Fibroblast of skin of left biceps (primary cell): Measurements from ENCODE around the gene AHNAK2.
"Not testable (repeated sequence)": the region's sequence is repeated elsewhere in the genome, so short reads cannot be mapped to it uniquely, and the experiment has no call there.

Experiments used
- DNase-seq, 2 experiments: peaks; one replicate each; pipeline ENCODE4 v3.0.0-alpha.2; 2013; ENCODE audit warnings: low read depth in 2 of 2

Gene AHNAK2

DNA sequence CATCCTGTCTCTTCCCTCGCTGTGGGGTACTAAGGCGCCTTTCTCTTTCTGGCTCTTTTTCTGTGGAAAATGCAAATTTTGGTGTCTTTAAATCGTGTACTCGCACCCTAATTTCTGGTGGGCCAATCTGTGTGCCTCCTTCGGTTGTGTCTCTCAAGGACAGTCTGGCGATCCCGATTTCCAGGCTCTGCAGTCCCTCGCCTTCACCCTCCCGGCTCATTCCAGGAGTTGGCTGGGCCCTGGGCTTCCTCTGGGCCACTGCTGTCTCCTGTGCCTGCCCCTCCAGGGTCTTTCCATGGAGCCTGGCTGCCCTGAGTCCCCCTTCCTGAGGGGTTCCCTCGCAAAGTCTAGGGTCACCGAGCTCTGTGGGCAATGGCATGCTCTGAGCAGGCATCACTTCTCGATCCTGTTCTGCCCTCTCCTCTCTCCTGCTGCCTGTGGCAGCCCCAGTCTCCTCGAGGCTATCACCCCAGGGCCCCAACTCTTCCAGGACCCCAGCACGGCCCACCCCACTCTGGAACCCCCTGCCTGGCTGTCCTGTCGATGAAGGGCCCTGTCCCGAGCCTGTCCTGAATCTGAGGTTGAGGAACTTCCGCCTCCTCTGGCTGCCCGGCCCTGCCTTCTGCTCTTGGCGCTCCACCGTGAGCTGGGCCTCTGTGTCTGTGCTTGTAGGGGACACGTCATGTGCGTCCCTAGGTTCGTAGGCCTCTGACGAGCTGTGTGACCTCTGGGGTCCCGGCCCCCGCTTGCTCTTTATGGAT lies 24.1 kb downstream of the AHNAK2 start:
- no peak for DNase-seq

DNA sequence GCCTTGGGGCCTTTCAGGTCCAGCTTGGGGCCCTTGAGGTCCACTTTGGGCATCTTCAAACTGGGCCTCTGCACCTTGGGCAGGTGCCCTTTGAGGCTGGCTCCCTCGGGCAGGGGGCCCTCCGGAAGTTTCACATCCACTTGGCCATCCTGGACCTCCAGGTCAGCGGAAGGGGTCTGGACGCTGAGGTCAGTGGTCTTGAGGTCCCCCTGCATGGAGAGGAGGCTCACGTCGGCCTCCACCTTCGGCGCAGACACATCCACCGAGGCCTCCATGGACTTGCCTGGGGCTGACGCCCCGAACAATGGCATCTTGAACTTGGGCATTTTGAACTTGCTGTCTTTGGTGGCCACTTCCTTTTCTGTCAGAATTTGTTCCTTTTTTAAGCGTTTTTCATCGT lies 25.1 kb downstream of the AHNAK2 start:
- DNase-seq = no peak

DNA sequence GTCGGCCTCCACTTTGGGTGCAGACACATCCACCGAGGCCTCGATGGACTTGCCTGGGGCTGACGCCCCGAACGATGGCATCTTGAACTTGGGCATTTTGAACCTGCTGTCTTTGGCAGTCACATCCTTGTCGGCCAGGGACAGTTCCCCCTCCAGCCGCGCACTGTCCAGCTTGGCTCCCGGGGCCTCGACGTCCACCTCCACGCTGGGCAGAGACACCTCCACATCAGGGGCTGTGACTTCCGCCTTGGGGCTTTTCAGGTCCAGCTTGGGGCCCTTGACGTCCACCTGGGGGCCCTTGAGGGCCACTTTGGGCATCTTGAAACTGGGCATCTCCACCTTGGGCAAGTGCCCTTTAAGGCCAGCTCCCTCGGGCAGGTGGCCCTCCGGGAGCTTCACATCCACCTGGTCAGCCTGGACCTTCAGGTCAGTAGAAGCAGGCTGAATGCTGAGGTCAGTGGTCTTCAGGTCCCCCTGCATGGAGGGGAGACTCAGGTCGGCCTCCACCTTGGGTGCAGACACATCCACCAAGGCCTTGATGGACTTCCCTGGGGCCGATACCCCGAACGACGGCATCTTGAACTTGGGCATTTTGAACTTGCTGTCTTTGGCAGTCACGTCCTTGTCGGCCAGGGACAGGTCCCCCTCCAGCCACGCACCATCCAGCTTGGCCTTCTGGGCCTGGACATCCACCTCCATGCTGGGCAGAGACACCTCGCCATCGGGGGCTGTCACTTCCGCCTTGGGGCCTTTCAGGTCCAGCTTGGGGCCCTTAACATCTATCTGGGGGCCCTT lies 26.1 kb downstream of the AHNAK2 start:
- not testable (repeated sequence) for DNase-seq

DNA sequence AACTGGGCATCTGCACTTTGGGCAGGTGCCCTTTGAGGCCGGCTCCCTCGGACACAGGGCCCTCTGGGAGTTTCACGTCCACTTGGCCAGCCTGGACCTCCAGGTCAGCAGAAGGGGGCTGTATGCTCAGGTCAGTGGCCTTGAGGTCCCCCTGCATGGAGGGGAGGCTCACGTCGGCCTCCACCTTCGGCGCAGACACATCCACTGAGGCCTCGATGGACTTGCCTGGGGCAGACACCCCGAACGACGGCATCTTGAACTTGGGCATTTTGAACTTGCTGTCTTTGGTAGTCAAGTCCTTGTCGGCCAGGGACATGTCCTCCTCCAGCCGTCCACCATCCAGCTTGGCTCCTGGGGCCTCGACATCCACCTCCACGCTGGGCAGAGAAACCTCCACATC lies 27.5 kb downstream of the AHNAK2 start:
- DNase-seq = not testable (repeated sequence)

DNA sequence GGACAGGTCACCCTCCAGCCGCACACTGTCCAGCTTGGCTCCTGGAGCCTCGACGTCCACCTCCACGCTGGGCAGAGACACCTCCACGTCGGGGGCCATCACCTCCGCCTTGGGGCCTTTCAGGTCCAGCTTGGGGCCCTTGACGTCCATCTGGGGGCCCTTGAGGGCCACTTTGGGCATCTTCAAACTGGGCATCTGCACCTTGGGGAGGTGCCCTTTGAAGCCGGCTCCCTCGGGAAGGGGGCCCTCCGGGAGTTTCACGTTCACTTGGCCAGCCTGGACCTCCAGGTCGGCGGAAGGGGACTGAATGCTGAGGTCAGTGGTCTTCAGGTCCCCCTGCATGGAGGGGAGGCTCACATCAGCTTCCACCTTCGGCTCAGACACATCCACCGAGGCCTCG lies 28.2 kb downstream of the AHNAK2 start:
- no peak for DNase-seq

DNA sequence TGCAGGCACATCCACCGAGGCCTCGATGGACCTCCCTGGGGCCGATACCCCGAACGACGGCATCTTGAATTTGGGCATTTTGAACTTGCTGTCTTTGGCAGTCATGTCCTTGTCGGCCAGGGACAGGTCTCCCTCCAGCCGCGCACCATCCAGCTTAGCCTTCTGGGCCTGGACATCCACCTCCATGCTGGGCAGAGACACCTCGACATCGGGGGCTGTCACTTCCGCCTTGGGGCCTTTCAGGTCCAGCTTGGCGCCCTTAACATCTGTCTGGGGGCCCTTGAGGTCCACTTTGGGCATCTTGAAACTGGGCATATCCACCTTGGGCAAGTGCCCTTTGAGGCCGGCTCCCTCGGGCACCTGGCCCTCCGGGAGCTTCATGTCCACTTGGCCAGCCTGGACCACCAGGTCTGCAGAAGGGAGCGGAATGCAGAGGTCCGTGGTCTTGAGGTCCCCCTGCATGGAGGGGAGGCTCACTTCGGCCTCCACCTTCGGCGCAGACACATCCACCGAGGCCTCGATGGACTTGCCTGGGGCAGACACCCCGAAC lies 28.7 kb downstream of the AHNAK2 start:
- DNase-seq = not testable (repeated sequence)

DNA sequence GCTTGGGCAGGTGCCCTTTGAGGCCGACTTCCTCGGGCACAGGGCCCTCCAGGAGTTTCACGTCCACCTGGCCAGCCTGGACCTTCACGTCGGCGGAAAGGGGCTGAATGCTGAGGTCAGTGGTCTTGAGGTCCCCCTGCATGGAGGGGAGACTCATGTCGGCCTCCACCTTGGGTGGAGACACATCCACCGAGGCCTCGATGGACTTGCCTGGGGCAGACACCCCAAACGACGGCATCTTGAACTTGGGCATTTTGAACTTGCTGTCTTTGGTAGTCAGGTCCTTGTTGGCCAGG lies 29.5 kb downstream of the AHNAK2 start:
- DNase-seq = no peak

DNA sequence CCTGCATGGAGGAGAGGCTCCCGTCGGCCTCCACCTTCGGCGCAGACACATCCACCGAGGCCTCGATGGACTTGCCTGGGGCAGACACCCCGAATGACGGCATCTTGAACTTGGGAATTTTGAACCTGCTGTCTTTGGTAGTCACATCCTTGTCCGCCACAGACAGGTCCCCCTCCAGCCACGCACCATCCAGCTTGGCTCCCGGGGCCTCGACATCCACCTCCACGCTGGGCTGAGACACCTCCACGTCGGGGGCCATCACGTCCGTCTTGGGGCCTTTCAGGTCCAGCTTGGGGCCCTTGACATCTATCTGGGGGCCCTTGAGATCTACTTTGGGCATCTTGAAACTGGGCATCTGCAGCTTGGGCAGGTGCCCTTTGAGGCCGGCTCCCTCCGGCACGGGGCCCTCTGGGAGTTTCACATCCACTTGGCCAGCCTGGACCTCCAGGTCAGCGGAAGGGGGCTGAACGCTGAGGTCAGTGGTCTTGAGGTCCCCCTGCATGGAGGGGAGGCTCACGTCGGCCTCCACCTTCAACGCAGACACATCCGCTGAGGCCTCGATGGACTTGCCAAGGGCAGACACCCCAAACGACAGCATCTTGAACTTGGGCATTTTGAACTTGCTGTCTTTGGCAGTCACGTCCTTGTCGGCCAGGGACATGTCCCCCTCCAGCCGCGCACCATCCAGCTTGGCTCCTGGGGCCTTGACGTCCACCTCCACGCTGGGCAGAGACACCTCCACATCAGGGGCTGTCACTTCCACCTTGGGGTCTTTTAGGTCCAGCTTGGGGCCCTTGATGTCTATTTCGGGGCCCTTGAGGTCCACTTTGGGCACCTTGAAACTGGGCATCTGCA lies 30.1 kb downstream of the AHNAK2 start:
- DNase-seq = not testable (repeated sequence)

DNA sequence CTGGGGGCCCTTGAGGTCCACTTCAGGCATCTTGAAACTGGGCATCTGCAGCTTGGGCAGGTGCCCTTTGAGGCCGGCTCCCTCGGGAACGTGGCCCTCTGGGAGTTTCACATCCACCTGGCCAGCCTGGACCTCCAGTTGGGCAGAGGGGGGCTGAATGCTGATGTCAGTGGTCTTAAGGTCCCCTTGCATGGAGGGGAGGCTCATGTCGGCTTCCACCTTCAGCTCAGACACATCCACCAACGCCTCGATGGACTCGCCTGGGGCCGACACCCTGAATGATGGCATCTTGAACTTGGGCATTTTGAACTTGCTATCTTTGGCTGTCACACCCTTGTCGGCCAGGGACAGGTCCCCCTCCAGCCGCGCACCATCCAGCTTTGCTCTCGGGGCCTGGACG lies 31.0 kb downstream of the AHNAK2 start:
- DNase-seq = not testable (repeated sequence)

DNA sequence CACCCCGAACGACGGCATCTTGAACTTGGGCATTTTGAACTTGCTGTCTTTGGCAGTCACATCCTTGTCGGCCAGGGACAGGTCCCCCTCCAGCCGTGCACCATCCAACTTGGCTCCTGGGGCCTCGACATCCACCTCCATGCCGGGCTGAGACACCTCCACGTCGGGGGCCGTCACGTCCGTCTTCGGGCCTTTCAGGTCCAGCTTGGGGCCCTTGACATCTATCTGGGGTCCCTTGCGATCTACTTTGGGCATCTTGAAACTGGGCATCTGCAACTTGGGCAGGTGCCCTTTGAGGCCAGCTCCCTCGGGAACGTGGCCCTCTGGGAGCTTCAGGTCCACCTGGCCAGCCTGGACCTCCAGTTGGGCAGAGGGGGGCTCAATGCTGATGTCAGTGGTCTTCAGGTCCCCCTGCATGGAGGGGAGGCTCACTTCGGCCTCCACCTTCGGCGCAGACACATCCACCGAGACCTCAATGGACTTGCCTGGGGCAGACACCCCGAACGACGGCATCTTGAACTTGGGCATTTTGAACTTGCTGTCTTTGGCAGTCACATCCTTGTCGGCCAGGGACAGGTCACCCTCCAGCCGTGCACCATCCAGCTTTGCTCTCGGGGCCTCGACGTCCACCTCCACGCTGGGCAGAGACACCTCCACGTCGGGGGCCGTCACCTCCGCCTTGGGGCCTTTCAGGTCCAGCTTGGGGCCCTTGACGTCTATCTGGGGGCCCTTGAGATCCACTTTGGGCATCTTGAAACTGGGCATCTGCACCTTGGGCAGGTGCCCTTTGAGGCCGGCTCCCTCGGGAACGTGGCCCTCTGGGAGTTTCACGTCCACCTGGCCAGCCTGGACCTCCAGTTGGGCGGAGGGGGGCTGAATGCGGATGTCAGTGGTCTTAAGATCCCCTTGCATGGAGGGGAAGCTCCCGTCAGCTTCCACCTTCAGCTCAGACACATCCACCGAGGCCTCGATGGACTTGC lies 31.9 kb downstream of the AHNAK2 start:
- DNase-seq = not testable (repeated sequence)

DNA sequence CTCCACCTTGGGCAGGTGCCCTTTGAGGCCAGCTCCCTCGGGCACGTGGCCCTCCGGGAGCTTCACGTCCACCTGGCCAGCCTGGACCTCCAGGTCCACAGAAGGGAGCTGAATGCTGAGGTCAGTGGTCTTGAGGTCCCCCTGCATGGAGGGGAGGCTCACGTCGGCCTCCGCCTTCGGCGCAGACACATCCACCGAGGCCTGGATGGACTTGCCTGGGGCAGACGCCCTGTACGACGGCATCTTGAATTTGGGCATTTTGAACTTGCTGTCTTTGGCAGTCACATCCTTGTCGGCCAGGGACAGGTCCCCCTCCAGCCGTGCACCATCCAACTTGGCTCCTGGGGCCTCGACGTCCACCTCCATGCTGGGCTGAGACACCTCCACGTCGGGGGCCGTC lies 32.9 kb downstream of the AHNAK2 start:
- not testable (repeated sequence) for DNase-seq

DNA sequence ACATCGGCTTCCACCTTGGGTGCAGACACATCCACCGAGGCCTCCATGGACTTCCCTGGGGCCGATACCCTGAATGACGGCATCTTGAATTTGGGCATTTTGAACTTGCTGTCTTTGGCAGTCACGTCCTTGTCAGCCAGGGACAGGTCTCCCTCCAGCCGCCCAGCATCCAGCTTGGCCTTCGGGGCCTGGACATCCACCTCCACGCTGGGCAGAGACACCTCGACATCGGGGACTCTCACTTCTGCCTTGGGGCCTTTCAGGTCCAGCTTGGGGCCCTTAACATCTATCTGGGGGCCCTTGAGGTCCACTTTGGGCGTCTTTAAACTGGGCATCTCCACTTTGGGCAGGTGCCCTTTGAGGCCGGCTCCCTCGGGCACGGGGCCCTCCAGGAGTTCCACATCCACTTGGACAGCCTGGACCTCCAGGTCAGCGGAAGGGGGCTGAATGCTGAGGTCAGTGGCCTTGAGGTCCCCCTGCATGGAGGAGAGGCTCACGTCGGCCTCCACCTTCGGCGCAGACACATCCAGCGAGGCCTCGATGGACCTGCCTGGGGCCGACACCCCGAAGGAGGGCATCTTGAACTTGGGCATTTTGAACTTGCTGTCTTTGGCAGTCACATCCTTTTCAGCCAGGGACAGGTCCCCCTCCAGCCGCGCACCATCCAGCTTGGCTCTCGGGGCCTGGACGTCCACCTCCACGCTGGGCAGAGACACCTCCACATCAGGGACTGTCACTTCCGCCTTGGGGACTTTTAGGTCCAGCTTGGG lies 33.6 kb downstream of the AHNAK2 start:
- DNase-seq = not testable (repeated sequence)

DNA sequence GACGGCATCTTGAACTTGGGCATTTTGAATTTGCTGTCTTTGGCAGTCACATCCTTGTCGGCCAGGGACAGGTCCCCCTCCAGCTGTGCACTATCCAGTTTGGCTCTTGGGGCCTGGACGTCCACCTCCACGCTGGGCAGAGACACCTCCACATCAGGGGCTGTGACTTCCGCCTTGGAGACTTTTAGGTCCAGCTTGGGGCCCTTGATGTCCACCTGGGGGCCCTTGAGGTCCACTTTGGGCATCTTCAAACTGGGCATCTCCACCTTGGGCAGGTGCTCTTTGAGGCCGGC lies 34.2 kb downstream of the AHNAK2 start:
- DNase-seq = not testable (repeated sequence)

DNA sequence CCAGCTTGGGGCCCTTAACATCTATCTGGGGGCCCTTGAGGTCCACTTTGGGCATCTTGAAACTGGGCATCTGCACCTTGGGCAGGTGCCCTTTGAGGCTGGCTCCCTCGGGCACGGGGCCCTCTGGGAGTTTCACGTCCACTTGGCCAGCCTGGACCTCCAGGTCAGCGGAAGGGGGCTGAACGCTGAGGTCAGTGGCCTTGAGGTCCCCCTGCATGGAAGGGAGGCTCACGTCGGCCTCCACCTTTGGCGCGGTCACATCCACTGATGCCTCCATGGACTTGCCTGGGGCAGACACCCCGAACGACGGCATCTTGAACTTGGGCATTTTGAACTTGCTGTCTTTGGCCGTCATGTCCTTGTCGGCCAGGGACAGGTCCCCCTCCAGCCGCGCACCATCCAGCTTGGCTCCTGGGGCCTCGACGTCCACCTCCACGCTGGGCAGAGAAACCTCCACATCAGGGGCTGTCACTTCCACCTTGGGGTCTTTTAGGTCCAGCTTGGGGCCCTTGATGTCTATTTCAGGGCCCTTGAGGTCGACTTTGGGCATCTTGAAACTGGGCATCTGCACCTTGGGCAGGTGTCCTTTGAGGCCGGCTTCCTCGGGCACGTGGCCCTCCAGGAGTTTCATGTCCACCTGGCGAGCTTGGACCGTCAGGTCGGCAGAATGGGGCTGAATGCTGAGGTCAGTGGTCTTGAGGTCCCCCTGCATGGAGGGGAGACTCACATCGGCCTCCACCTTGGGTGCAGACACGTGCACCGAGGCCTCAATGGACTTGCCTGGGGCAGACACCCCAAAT lies 34.8 kb downstream of the AHNAK2 start:
- DNase-seq = not testable (repeated sequence)

DNA sequence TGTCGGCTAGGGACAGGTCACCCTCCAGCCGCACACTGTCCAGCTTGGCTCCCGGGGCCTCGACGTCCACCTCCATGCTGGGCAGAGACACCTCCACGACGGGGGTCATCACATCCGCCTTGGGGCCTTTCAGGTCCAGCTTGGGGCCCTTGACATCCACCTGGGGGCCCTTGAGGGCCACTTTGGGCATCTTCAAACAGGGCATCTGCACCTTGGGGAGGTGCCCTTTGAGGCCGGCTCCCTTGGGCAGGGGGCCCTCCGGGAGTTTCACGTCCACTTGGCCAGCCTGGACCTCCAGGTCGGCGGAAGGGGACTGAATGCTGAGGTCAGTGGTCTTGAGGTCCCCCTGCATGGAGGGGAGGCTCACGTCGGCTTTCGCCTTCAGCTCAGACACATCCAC lies 35.6 kb downstream of the AHNAK2 start:
- DNase-seq = no peak

DNA sequence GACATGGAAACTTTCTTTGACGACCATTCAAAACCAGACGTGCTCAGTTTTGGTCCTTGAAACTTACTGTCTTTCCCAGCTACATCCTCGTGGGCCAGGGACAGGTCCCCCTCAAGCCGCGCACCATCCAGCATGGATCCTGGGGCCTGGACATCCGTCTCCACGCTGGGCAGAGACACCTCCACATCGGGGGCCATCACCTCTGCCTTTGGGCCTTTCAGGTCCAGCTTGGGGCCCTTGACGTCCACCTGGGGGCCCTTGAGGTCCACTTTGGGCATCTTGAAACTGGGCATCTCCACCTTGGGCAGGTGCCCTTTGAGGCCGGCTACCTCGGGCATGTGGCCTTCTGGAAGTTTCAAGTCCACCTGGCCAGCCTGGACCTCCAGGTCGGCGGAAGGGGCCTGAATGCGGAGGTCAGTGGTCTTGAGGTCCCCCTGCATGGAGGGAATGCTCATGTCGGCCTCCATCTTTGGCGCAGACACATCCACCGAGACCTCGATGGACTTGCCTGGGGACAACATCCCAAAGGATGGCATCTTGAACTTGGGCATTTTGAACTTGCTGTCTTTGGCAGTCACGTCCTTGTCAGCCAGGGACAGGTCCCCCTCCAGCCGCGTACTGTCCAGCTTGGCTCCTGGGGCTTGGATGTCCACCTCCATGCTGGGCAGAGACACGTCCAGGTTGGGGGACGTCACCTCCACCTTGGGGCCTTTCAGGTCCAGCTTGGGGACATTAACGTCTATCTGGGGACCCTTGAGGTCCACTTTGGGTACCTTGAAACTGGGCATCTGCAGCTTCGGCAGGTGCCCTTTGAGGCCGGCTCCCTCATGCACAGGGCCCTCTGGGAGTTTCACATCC lies 36.4 kb downstream of the AHNAK2 start:
- DNase-seq = no peak

DNA sequence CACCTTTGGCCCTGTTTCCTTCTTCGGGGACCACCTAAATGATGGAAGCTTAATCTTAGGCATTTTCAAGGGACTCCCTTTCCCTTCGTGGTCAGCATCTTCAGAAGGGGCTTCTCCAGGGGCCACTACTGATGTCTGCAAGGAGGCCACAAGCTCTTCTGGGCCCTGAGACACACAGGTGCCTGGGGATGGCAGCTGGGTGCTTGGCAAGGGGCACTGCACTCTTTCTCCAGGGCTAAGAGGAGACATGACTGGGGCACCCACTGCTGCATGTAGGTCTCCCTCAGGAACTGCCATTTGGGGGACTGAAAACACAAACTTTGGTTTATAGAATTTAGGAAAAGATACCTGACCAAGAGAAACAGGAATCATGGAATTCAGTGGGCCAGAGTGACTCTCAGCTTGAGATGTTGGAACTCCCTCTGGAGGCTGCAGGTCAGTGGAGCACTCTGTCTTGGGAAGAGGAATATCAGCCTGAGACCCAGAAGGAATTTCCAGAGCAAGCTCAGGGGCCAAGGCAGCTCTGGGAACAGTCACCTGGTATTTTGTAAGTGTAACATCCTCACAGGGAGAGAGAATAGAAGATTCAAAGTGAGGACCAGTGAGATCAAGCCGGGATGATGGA lies 37.5 kb downstream of the AHNAK2 start:
- no peak for DNase-seq
